HL-60 (cell line): ENCODE measurements around the gene SLIT1.
A peak's percentile ranks its signal among the peaks of the same experiment; 100 is the strongest.
"Not testable (repeated sequence)": the region's sequence is repeated elsewhere in the genome, so short reads cannot be mapped to it uniquely, and the experiment has no call there.

Source experiments
- DNase-seq, 2 experiments: peaks; one replicate each; pipeline ENCODE4 v3.0.0-alpha.2; 2010 to 2020; ENCODE audit warnings: low read depth in 1 of 2, low spot score in 1 of 2
- H3K27ac ChIP-seq: fragments of 250-450 bp; sonication (Bioruptor Pico); replicated peaks from 2 replicates; pipeline ENCODE4 v1.5.1; 2020; ENCODE audit warnings: mild to moderate bottlenecking, moderate library complexity
- H3K27me3 ChIP-seq: fragments of 250-450 bp; sonication (Bioruptor Pico); 2 replicates; pipeline ENCODE4 v1.5.1; 2021; ENCODE audit warnings: mild to moderate bottlenecking, moderate library complexity; ENCODE audit not compliant: insufficient read depth, poor library complexity, severe bottlenecking
- H3K4me3 ChIP-seq: replicated peaks from 2 replicates; pipeline ENCODE4 v1.5.1; 2011; ENCODE audit warnings: mild to moderate bottlenecking, control low read depth, low read length; ENCODE audit not compliant: insufficient read depth
- GABPA ChIP-seq: IDR thresholded peaks from 2 replicates; pipeline ENCODE4 v1.6.1; 2012; ENCODE audit warnings: low read depth
- POLR2AphosphoS5 ChIP-seq: IDR thresholded peaks from 2 replicates; pipeline ENCODE4 v1.6.1; 2012; ENCODE audit warnings: low read depth
- SPI1 ChIP-seq: IDR thresholded peaks from 2 replicates; pipeline ENCODE4 v1.6.1; 2012; ENCODE audit warnings: low read depth, mild to moderate bottlenecking, borderline replicate concordance
- TF ChIP-seq, protein P1 (sequence below): IDR thresholded peaks from 2 replicates; pipeline ENCODE4 v1.6.1; 2012; ENCODE audit warnings: low read depth; ENCODE audit not compliant: insufficient replicate concordance
- TF ChIP-seq, protein P2 (sequence below): IDR thresholded peaks from one replicate; pipeline ENCODE4 v1.5.1; 2011; ENCODE audit warnings: low read length, control low read depth, inconsistent platforms; ENCODE audit not compliant: insufficient read depth

Gene SLIT1

DNA sequence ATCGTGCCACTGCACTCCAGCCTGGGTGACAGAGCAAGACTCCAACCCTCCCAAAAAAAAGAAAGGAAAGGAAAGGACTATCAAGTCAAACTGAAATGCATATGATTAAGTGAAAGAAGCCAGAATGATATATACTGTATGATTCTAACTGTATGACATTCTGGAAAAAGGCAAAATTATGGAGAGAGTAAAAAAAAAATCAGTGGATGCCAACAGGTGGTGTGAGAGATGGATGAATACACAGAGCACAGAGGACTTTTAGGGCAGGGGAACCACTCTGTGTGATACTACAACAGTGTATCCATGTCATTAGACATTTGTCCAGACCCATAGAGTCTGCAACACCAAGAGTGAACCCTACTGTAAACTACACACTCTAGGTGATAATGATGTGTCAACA lies 99.2 kb downstream of the SLIT1 start:
- no peak overlapping the region for H3K4me3 ChIP-seq
- H3K27me3 ChIP-seq = peaks cover 29% of the 10 kb centered on the region
- TF ChIP-seq POLR2AphosphoS5 (no peak), SPI1 (no peak), GABPA (no peak)
- TF ChIP-seq, protein P1, sequence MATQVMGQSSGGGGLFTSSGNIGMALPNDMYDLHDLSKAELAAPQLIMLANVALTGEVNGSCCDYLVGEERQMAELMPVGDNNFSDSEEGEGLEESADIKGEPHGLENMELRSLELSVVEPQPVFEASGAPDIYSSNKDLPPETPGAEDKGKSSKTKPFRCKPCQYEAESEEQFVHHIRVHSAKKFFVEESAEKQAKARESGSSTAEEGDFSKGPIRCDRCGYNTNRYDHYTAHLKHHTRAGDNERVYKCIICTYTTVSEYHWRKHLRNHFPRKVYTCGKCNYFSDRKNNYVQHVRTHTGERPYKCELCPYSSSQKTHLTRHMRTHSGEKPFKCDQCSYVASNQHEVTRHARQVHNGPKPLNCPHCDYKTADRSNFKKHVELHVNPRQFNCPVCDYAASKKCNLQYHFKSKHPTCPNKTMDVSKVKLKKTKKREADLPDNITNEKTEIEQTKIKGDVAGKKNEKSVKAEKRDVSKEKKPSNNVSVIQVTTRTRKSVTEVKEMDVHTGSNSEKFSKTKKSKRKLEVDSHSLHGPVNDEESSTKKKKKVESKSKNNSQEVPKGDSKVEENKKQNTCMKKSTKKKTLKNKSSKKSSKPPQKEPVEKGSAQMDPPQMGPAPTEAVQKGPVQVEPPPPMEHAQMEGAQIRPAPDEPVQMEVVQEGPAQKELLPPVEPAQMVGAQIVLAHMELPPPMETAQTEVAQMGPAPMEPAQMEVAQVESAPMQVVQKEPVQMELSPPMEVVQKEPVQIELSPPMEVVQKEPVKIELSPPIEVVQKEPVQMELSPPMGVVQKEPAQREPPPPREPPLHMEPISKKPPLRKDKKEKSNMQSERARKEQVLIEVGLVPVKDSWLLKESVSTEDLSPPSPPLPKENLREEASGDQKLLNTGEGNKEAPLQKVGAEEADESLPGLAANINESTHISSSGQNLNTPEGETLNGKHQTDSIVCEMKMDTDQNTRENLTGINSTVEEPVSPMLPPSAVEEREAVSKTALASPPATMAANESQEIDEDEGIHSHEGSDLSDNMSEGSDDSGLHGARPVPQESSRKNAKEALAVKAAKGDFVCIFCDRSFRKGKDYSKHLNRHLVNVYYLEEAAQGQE = no peak
- TF ChIP-seq, protein P2, sequence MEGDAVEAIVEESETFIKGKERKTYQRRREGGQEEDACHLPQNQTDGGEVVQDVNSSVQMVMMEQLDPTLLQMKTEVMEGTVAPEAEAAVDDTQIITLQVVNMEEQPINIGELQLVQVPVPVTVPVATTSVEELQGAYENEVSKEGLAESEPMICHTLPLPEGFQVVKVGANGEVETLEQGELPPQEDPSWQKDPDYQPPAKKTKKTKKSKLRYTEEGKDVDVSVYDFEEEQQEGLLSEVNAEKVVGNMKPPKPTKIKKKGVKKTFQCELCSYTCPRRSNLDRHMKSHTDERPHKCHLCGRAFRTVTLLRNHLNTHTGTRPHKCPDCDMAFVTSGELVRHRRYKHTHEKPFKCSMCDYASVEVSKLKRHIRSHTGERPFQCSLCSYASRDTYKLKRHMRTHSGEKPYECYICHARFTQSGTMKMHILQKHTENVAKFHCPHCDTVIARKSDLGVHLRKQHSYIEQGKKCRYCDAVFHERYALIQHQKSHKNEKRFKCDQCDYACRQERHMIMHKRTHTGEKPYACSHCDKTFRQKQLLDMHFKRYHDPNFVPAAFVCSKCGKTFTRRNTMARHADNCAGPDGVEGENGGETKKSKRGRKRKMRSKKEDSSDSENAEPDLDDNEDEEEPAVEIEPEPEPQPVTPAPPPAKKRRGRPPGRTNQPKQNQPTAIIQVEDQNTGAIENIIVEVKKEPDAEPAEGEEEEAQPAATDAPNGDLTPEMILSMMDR = no peak
- no peak for DNase-seq
- no peak overlapping the region for H3K27ac ChIP-seq

DNA sequence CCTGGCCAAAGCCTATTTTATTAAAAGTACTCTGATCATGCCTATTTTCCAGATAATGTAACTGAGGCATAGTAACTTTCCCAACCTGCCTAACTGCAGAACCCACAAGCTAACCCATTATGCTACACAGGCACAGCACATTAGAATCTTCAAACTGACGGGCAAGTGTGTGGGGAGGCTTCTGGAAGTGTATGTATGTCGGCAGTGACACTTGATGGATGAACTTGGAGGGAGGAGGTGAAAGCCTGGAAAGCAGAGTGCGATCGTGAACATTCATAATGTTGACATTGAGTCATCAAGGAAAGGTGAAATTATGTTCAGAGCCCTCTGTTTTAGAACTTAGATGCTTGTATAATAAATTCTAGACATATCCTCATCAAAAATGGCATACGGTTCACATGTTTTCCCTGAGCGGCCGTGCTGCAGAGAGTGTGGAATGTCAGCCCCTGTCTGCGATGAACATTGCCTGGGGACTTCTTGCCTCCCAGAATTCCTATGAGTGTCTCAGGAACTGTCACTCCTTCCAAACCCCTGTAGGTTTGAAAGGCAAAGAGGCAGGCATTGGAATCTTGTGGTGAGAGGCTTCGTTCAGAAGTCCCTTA lies 102.4 kb downstream of the SLIT1 start:
- Histone ChIP-seq H3K27ac (no peak overlapping the region), H3K4me3 (no peak overlapping the region), H3K27me3 (peaks cover 17% of the 10 kb centered on the region)
- no peak for DNase-seq
- no peak for TF ChIP-seq POLR2AphosphoS5
- TF ChIP-seq, protein P2 = no peak
- no peak for TF ChIP-seq GABPA
- no peak for TF ChIP-seq SPI1
- TF ChIP-seq, protein P1 = no peak

DNA sequence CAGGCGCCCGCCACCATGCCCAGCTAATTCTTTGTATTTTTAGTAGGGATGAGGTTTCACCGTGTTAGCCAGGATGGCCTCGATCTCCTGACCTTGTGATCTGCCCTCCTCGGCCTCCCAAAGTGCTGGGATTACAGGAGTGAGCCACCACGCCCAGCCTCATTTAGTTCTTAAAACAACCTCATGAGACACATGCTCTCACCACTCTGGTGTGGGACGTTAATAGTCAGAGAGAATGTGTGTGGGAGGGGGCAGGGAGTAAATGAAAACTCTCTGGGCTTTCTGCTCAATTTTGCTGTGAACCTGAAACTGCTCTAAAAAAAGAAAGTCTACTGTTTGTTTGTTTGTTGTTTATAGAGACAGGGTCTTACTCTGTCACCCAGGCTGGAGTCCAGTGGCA lies 103.2 kb downstream of the SLIT1 start:
- not testable (repeated sequence) for H3K27ac ChIP-seq, DNase-seq

DNA sequence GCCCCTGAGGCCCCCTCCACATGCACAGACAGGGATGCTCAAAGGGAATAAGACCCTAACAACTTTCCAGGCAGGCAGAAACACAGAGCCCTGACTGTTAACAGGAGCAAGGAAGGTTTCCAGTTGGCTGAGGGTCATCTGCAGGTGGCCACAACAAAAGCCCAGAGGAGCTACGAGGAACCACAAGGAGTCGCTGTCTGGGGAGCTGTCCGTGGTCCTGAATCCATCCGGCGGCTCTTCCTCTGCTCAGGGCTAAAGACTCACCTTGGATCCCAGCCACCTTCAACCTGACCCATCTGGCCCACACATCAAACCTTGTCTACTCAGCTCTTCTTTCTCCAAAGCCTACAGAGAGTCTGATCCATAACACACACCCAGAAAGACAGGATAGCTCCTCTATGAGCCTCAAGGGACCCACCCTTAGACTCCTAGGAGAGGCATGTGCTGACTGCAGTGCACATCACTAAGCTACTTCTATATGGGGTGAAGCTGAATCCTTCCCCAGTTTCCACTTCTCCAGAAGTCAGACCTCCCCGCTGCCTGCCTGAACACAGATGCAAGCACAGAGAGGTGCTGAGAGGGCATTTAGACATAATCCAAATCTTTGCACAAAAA lies 104.0 kb downstream of the SLIT1 start:
- no peak overlapping the region for H3K4me3 ChIP-seq
- TF ChIP-seq SPI1 (no peak), GABPA (no peak), POLR2AphosphoS5 (no peak)
- TF ChIP-seq, protein P2 = peak; percentile 97
- TF ChIP-seq, protein P1 = peak; percentile 100
- peaks cover 8% of the 10 kb centered on the region for H3K27me3 ChIP-seq
- H3K27ac ChIP-seq = no peak overlapping the region
- DNase-seq = peak; percentile 22 to 35

More for the DNA sequence above, 103.2 kb downstream of the SLIT1 start:
- not testable (repeated sequence) for H3K27me3 ChIP-seq, H3K4me3 ChIP-seq
